Measurements from ENCODE around the gene KNDC1.

DNA sequence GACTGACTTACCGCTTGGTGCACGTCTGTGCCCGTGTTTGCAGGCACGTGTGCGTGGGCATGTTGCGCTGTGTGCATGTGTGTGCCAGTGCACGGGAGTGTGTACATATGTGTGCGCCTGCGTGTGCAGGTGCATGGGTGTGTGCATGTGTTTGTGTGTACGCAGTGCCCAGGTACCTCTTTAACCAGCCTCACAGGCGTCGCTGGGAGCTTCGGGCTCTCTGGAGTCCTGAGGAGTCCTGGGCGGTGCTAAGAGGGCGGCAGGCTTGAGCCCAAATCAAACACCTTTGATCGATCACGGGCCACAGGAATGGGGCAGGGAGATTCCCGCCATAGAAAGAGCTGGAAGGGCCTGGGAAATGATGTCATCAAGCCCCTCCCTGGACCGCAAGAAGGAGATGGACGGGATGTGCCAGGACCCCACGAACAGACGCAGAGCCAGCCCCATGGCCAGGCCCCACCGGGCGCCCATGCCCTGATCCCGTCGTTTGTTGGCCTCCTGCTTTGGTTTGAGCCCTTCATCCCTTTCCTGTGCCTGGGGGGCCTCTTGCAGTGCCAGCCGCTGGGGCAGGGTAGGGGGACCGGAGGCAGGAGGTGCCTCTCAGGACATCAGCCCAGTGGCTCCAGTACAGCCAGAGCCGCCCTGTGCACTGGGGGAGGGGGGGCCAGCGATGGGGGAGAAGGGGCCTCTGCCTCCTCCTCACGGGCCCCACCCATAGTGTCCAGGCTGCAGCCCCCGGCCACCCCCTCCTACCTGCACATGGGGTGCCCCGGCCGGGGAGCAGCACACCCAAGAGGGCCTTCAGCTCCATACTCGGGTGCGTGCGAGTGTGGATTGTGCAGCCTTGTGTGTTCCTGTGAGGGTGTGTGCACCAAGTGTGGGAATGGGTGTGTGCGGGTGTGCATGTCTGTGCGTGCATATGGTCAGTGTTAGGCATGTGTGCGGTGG is 5.8 kb downstream of the KNDC1 start:
- TF ChIP-seq, protein P1, sequence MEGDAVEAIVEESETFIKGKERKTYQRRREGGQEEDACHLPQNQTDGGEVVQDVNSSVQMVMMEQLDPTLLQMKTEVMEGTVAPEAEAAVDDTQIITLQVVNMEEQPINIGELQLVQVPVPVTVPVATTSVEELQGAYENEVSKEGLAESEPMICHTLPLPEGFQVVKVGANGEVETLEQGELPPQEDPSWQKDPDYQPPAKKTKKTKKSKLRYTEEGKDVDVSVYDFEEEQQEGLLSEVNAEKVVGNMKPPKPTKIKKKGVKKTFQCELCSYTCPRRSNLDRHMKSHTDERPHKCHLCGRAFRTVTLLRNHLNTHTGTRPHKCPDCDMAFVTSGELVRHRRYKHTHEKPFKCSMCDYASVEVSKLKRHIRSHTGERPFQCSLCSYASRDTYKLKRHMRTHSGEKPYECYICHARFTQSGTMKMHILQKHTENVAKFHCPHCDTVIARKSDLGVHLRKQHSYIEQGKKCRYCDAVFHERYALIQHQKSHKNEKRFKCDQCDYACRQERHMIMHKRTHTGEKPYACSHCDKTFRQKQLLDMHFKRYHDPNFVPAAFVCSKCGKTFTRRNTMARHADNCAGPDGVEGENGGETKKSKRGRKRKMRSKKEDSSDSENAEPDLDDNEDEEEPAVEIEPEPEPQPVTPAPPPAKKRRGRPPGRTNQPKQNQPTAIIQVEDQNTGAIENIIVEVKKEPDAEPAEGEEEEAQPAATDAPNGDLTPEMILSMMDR (IDR thresholded peaks at IDR 0.05) = no peak
- no peak for TF ChIP-seq POLR2A (IDR thresholded peaks at IDR 0.05)
